HFF-Myc (cell line): ENCODE data around the gene VPS51.
A peak's percentile ranks its signal among the peaks of the same experiment; 100 is the strongest.

ENCODE experiments used
- DNase-seq: peaks from one replicate; pipeline ENCODE4 v3.0.0-alpha.2; 2011; ENCODE audit warnings: low read depth; ENCODE audit errors: extremely low read depth
- H3K4me3 ChIP-seq: replicated peaks from 2 replicates; pipeline ENCODE4 v1.5.1; 2011; ENCODE audit warnings: low read depth, mild to moderate bottlenecking, control low read depth, low read length
- TF ChIP-seq, protein P1 (sequence below): IDR thresholded peaks from 2 replicates; pipeline ENCODE4 v1.5.1; 2012; ENCODE audit warnings: mild to moderate bottlenecking, low read depth, low read length, control low read depth; ENCODE audit errors: missing control alignments

The VPS51 gene

DNA sequence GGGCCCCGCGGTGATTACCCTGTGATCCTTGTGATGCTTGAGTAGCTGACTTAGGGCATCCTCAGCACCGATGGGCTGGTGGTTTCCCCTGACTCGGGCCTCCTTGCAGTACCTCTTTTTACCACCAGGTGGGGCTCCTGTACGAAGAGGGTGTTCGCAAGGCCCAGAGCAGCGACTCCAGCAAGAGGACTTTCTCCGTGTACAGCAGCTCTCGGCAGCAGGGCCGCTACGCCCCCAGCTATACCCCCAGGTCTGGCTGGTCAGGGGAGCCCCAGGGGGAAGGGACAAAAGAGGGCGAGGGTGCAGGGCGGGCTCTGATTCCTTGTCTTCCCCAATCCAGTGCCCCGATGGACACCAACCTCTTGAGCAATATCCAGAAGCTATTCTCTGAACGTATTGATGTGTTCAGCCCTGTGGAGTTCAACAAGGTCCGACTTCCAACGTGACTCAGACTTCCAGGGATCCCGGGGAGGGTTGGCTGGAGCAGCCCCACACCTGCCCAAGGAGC, 14.4 kb downstream of the VPS51 start:
- H3K4me3 ChIP-seq = no peak overlapping the region
- DNase-seq = peak; percentile 54
- TF ChIP-seq, protein P1, sequence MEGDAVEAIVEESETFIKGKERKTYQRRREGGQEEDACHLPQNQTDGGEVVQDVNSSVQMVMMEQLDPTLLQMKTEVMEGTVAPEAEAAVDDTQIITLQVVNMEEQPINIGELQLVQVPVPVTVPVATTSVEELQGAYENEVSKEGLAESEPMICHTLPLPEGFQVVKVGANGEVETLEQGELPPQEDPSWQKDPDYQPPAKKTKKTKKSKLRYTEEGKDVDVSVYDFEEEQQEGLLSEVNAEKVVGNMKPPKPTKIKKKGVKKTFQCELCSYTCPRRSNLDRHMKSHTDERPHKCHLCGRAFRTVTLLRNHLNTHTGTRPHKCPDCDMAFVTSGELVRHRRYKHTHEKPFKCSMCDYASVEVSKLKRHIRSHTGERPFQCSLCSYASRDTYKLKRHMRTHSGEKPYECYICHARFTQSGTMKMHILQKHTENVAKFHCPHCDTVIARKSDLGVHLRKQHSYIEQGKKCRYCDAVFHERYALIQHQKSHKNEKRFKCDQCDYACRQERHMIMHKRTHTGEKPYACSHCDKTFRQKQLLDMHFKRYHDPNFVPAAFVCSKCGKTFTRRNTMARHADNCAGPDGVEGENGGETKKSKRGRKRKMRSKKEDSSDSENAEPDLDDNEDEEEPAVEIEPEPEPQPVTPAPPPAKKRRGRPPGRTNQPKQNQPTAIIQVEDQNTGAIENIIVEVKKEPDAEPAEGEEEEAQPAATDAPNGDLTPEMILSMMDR = peak; percentile 97

DNA sequence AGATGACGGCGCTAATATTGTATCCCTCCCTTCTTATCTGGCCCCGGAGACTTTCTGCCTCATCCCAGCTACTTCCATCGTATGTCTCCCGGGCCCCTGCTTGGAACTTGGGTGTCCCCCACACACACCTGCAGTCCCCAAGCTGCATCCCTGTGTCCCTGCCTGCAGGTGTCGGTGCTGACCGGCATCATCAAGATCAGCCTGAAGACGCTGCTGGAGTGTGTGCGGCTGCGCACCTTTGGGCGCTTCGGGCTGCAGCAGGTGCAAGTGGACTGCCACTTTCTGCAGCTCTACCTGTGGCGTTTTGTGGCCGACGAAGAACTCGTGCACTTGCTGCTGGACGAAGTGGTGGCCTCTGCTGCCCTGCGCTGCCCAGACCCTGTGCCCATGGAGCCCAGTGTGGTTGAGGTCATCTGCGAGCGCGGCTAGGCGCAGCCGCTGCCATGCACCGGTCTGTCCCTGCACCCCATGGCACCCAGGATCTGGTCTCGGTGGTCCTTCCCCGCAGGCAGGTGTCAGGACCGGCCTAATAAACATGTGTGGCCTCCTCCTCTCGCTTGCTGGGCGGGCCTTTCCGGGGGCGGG, 15.2 kb downstream of the VPS51 start:
- TF ChIP-seq, protein P1 = no peak
- no peak overlapping the region for H3K4me3 ChIP-seq
- DNase-seq = no peak

DNA sequence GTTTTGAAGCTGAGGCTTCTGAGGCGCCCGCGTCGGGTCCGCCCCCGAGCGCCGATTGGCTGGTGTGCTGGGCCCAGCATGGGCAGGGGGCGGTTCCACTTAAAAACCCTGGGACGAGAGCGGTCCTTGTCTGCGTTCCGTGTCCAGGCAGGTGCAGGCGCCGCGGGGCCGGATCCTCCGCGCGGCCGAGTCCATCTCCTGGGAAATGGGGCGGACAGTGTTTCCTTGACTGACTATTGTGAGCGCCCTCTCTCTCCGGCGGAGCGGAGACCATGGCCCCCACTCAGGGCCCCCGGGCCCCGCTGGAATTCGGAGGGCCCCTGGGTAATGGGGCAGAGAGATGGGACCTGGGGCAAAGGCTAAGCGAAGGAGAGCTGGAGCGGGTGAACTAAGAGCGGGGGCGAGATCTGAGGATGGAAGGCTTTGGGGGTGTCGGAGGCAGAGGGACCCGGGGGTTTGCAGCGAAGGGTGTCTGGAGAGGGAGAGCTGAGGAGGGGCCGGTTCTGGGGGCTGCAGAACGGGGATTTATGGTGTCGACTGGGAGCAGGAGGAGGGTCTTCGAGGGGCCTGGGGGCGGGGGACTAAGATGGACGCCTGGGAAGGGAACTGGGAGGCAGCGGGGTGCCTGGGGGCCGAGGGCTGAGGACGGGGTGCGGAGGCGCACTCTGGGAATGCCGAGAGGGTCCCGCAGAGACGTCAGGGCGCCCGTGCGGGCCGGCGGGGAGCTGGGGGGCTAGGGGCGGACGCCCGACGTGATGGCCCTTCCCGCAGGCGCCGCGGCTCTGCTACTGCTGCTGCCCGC, 15.9 kb downstream of the VPS51 start, which contains the start of gene TM7SF2:
Gene TM7SF2, plus strand, starts transcription at position 129 of the 802 bp plus-strand sequence. Its CDS starts 144 bp downstream, at position 273.
- peak within 1 kb of the TSS; percentile 52 for H3K4me3 ChIP-seq
- TF ChIP-seq, protein P1 = no peak
- DNase-seq = no peak

DNA sequence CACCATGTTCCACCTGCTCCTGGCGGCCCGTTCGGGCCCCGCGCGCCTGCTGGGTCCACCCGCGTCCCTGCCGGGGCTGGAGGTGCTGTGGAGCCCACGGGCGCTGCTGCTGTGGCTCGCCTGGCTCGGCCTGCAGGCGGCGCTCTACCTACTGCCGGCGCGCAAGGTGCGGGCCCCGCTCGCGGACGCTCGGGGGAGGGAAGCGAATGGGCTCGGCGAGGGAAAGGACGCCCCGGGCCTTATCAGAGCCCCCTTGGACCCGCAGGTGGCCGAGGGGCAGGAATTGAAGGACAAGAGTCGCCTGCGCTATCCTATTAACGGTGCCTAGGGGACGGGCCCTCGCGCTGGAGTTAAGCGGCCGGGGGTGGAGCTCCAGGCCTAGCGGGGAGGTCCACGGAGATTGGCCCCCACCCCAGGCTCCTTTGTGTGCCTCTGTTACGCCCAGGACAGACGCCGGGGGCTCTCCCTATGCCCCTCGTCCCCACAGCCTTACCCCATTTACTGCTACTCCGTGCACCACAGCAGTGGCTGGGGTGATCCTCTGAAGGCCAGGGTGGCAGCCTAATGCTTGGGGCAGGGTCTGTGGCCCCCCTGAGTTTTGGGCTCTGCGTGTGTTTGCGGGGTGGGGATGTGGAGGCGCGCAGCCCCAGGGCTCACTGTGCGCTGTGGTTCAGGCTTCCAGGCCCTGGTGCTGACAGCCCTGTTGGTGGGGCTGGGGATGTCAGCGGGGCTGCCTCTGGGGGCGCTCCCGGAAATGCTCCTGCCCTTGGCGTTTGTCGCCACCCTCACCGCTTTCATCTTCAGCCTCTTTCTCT, 16.7 kb downstream of the VPS51 start:
- no peak for DNase-seq
- TF ChIP-seq, protein P1 = peak; percentile 85
- H3K4me3 ChIP-seq = peak overlapping the region; percentile 52

DNA sequence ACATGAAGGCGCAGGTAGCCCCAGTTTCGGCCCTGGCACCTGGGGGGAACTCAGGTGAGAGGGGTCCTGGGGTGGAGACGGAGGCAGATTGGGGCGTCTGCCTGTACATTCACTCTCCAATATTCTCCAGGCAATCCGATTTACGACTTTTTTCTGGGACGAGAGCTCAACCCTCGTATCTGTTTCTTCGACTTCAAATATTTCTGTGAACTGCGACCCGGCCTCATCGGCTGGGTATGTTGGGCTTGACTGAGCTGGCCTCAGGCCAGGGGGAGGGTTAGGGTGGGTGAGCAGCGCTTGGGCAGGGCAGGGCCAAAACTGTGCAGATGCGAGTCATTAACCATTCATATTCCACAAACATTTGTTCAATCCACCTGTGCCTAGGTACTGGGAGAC, 17.3 kb downstream of the VPS51 start:
- TF ChIP-seq, protein P1 = no peak
- H3K4me3 ChIP-seq = peak overlapping the region; percentile 52
- no peak for DNase-seq

DNA sequence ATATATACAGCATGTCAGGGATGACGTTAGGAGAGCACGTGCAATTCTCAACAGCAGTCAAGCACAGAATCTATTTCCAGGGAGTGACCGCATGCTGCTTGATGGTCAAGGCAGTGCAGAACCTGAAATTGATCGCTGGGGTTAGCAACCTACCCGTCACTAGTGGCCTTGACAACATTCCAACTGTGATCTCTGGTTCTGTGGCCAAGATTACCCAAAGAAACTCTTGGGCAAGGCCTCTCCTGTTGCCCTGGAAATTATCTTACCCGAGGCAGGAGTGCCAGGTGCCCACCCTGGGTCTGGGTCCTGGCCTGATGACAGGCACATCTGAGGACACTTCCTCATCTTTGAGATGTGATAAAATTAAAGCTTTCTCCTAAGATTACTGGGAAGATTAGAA, 17.8 kb downstream of the VPS51 start:
- no peak for DNase-seq
- TF ChIP-seq, protein P1 = no peak
- H3K4me3 ChIP-seq = no peak overlapping the region
